ENCODE measurements around the gene NANOS1. TPM values are rescaled to one million over a fixed set of nuclear protein-coding genes. Genes with fewer than 3 reads are reported as not detected.

NANOS1 gene
- total and polyA plus RNA-seq, 2 of the 8 experiments (the other 6 are each of a cell fraction or from before 2014, with no cell fraction given), result 3.1 to 3.9 TPM

- ChIA-PET POLR2A (ENCODE audit: partially characterized antibody) (interaction anchor here (0.6 to 4.7 kb wide), 19 partner anchors 8 to 295 kb away, joined by 3 to 30 read pairs (median 5); partner anchors contain the start of genes CACUL1, DENND10 and EIF3A), CTCF (ENCODE audit: partially characterized antibody) (interaction anchor here (0.6 kb wide), 1 partner anchor 194 kb away, joined by 3 read pairs; no protein-coding TSS in a partner anchor)
- Histone ChIP-seq H3K56ac (replicated peaks; ENCODE audit: insufficient read length, low read depth, low read length) (no peak overlapping the region), H3K27me3 (replicated peaks in 1 of 4; ENCODE audit: control insufficient read depth in 3 of 4, extremely low read depth in 1 of 4, insufficient read depth in 3 of 4, low read length in 3 of 4) (no peaks in the 10 kb centered on the region), H4K8ac (ENCODE audit: extremely low read depth, insufficient read depth, low read length) (no peak overlapping the region), H4K5ac (ENCODE audit: insufficient read length, low read depth, low read length) (no peak overlapping the region), H4K20me1 (replicated peaks in 1 of 2; ENCODE audit: control insufficient read depth in 1 of 2, insufficient read depth in 2 of 2, low read length in 2 of 2) (peaks cover 7 to 13% of the 10 kb centered on the region in 2 experiments), H3K23me2 (ENCODE audit: low read depth, low read length) (peaks cover 9% of the 10 kb centered on the region), H4K91ac (replicated peaks; ENCODE audit: insufficient read length, low read length) (no peak overlapping the region), H2AFZ (ENCODE audit: low read length) (no peak overlapping the region), H3K4me1 (replicated peaks in 1 of 4; ENCODE audit: control insufficient read depth in 3 of 4, insufficient read depth in 4 of 4, low read length in 3 of 4) (peaks cover 0 to 3% (median 1%) of the 10 kb centered on the region in 4 experiments; a peak in 4 of 7 replicates), H3K79me2 (ENCODE audit: control insufficient read depth in 1 of 2, insufficient read depth in 2 of 2, low read length in 2 of 2) (no peaks in the 10 kb centered on the region), H3K9ac (replicated peaks in 1 of 4; ENCODE audit: extremely low read depth in 1 of 4, low read depth in 3 of 4, low read length in 3 of 4) (peak overlapping the region in 1 of 4 experiments; percentile 55; a peak in 1 of 7 replicates), H2BK12ac (ENCODE audit: low read depth, low read length) (no peak overlapping the region), H3K23ac (ENCODE audit: insufficient read length) (no peak overlapping the region), H3K27ac (ENCODE audit: low read depth, low read length) (no peak overlapping the region), H3K4me3 (ENCODE audit: extremely low read depth in 1 of 4, insufficient read depth in 2 of 4, low read depth in 3 of 4, low read length in 4 of 4) (peak overlapping the region; percentile 39 to 62 (median 50)), H3K18ac (ENCODE audit: extremely low read depth, low read length) (0 out of 2 replicates have a peak overlapping the region, but pooled peaks have one; percentile 22), H3K14ac (ENCODE audit: insufficient read length) (no peak overlapping the region), H2BK15ac (ENCODE audit: low read length) (no peak overlapping the region), H3K4ac (replicated peaks; ENCODE audit: insufficient read length, low read depth, low read length) (no peak overlapping the region), H2AK5ac (ENCODE audit: low read depth, low read length) (no peak overlapping the region), H3K79me1 (ENCODE audit: low read depth, low read length) (no peaks in the 10 kb centered on the region; the same call in 1 of the 2 replicates), H3K9me3 (ENCODE audit: insufficient read depth in 2 of 2, low read depth in 1 of 2, low read length in 1 of 2) (no peaks in the 10 kb centered on the region), H2BK5ac (ENCODE audit: low read depth, low read length) (no peak overlapping the region), H3K36me3 (ENCODE audit: control insufficient read depth in 2 of 4, insufficient read depth in 4 of 4, low read length in 3 of 4) (peaks cover 3 to 22% (median 11%) of the 10 kb centered on the region in 4 experiments; a peak in 6 of 8 replicates), H3K4me2 (ENCODE audit: insufficient read depth in 1 of 2, low read depth in 2 of 2, low read length in 2 of 2) (peak overlapping the region; percentile 68 to 75), H2BK20ac (ENCODE audit: low read length) (no peak overlapping the region), H2BK120ac (replicated peaks; ENCODE audit: low read depth, low read length) (no peak overlapping the region)
- 11% methylated on average over 42 of the region's 65 CpGs; no CpG with 5 or more reads in 1 of the 2 experiments for WGBS, 2 experiments (ENCODE audit: extremely low coverage in 1 of 2, insufficient coverage in 1 of 2, insufficient read length in 1 of 2, insufficient replicate concordance in 2 of 2, low coverage in 1 of 2, low lambda C conversion rate in 2 of 2, missing lambda C conversion rate in 1 of 2)
- FAIRE-seq, result no peak
- peak in 1 of 2 experiments; percentile 79 for DNase-seq (ENCODE audit: low read depth in 1 of 2, low spot score in 2 of 2)
- TF ChIP-seq JUND (IDR thresholded peaks at IDR 0.05; ENCODE audit: low read length), result no peak
- TF ChIP-seq KDM4A (IDR thresholded peaks at IDR 0.05; ENCODE audit: low read depth, low read length, severe bottlenecking), result no peak
- TF ChIP-seq GABPA (IDR thresholded peaks at IDR 0.05; ENCODE audit: borderline replicate concordance, insufficient read depth, low read length), result no peak
- peak; percentile 11; the same call in 1 of the 2 replicates for TF ChIP-seq CREB1 (IDR thresholded peaks at IDR 0.05)
- TF ChIP-seq BACH1 (IDR thresholded peaks at IDR 0.05; ENCODE audit: low read length), result no peak
- TF ChIP-seq NANOG (IDR thresholded peaks at IDR 0.05; ENCODE audit: insufficient read depth, low read depth, low read length, poor library complexity, severe bottlenecking), result peak; percentile 44
- 0 out of 2 replicates have a peak, but pooled peaks have one; percentile 35 for TF ChIP-seq TAF1 (IDR thresholded peaks at IDR 0.05; ENCODE audit: low read depth, low read length)
- TF ChIP-seq CBX8 (IDR thresholded peaks at IDR 0.05; ENCODE audit: borderline replicate concordance, low read depth, low read length), result no peak
- TF ChIP-seq POU5F1 (IDR thresholded peaks at IDR 0.05; ENCODE audit: low read depth, low read length), result no peak
- TF ChIP-seq POLR2A (IDR thresholded peaks at IDR 0.05; ENCODE audit: control extremely low read depth in 1 of 2, low read depth in 2 of 2, low read length in 2 of 2), result no peak; a peak in 1 of 3 replicates
- no peak for TF ChIP-seq RBBP5 (IDR thresholded peaks at IDR 0.05; ENCODE audit: borderline replicate concordance, low read depth, low read length)
- TF ChIP-seq JUN (IDR thresholded peaks at IDR 0.05; ENCODE audit: low read depth, low read length), result no peak
These were observed 1.1 kb downstream of the NANOS1 start for GRCh38 chr10:119030421-119031250.
